GM23338 (cell line): Measurements from ENCODE around the gene FSIP1. TPM values are rescaled to one million over a fixed set of nuclear protein-coding genes. Genes with fewer than 3 reads are reported as not detected.

Source experiments
- ATAC-seq: fragments of 200-7000 bp; cut with Tn5 transposase; 3 replicates; pipeline ENCODE4 v1.9.1; 2020
- DNase-seq: peaks from one replicate; pipeline ENCODE4 v3.0.0-alpha.2; 2015; ENCODE audit warnings: low spot score
- H2AFZ ChIP-seq: fragments of 200-600 bp; sonication (generic); 2 replicates; pipeline ENCODE4 v1.8.0; 2016; ENCODE audit warnings: antibody characterized with exemption, mild to moderate bottlenecking, moderate library complexity
- H3F3A ChIP-seq: fragments of 200-600 bp; sonication (generic); replicated peaks from 2 replicates; pipeline ENCODE4 v1.8.0; 2017; ENCODE audit warnings: antibody characterized with exemption, mixed run types, low read depth
- H3K27ac ChIP-seq: fragments of 200-600 bp; sonication (generic); 2 replicates; pipeline ENCODE4 v1.6.1; 2016; ENCODE audit warnings: low read depth
- H3K27me3 ChIP-seq: fragments of 200-600 bp; sonication (generic); 2 replicates; pipeline ENCODE4 v1.8.0; 2016; ENCODE audit warnings: mild to moderate bottlenecking, mixed run types, moderate library complexity; ENCODE audit not compliant: insufficient read depth
- H3K36me3 ChIP-seq: fragments of 200-600 bp; sonication (generic); 2 replicates; pipeline ENCODE4 v1.8.0; 2016; ENCODE audit warnings: mild to moderate bottlenecking; ENCODE audit not compliant: insufficient read depth
- H3K4me1 ChIP-seq: fragments of 200-600 bp; sonication (generic); 2 replicates; pipeline ENCODE4 v1.8.0; 2016; ENCODE audit warnings: mild to moderate bottlenecking, moderate library complexity; ENCODE audit not compliant: insufficient read depth
- H3K4me2 ChIP-seq: fragments of 200-600 bp; sonication (generic); 2 replicates; pipeline ENCODE4 v1.7.1; 2017; ENCODE audit warnings: mixed run types
- H3K4me3 ChIP-seq: fragments of 200-600 bp; sonication (generic); 2 replicates; pipeline ENCODE4 v1.6.1; 2016; ENCODE audit warnings: mixed run types
- H3K79me2 ChIP-seq: fragments of 200-600 bp; sonication (generic); replicated peaks from 2 replicates; pipeline ENCODE4 v1.8.0; 2017; ENCODE audit warnings: mild to moderate bottlenecking; ENCODE audit not compliant: insufficient read depth
- H3K9me2 ChIP-seq: fragments of 200-600 bp; sonication (generic); 2 replicates; pipeline ENCODE4 v1.8.0; 2017; ENCODE audit not compliant: insufficient read depth
- H4K20me1 ChIP-seq: fragments of 200-600 bp; sonication (generic); replicated peaks from 2 replicates; pipeline ENCODE4 v1.8.0; 2017; ENCODE audit warnings: mild to moderate bottlenecking; ENCODE audit not compliant: insufficient read depth
- H3K27ac Mint-ChIP-seq: 2 replicates; pipeline ENCODE4 v1.8.0; 2020; ENCODE audit warnings: inconsistent platforms, mild to moderate bottlenecking, moderate library complexity, mixed read lengths
- H3K27me3 Mint-ChIP-seq: 3 replicates; pipeline ENCODE4 v1.8.0; 2022; ENCODE audit warnings: low read depth, mild to moderate bottlenecking, moderate library complexity, mixed read lengths, inconsistent platforms; ENCODE audit not compliant: insufficient read depth, poor library complexity
- H3K36me3 Mint-ChIP-seq: 3 replicates; pipeline ENCODE4 v1.8.0; 2021; ENCODE audit warnings: low read depth, mild to moderate bottlenecking, inconsistent platforms, moderate library complexity, mixed read lengths
- H3K4me1 Mint-ChIP-seq: 3 replicates; pipeline ENCODE4 v1.8.0; 2020; ENCODE audit warnings: mild to moderate bottlenecking, inconsistent platforms, mixed read lengths
- H3K4me3 Mint-ChIP-seq: 3 replicates; pipeline ENCODE4 v1.8.0; 2021; ENCODE audit warnings: moderate library complexity, mild to moderate bottlenecking, inconsistent platforms, mixed read lengths
- H3K9me3 Mint-ChIP-seq: 3 replicates; pipeline ENCODE4 v1.8.0; 2020; ENCODE audit warnings: moderate library complexity, mild to moderate bottlenecking, inconsistent platforms, mixed read lengths
- CREB1 ChIP-seq: fragments of 250-450 bp; sonication (Bioruptor Pico); IDR thresholded peaks from 2 replicates; pipeline ENCODE4 v1.5.0; 2020; ENCODE audit warnings: low read depth, mild to moderate bottlenecking, moderate library complexity
- EZH2 ChIP-seq: fragments of 200-600 bp; sonication (generic); IDR thresholded peaks from one replicate; pipeline ENCODE4 v1.8.0; 2017; ENCODE audit warnings: antibody characterized with exemption, mild to moderate bottlenecking, low read depth; ENCODE audit not compliant: unreplicated experiment
- EZH2phosphoT487 ChIP-seq: fragments of 200-600 bp; sonication (generic); IDR thresholded peaks from one replicate; pipeline ENCODE4 v1.8.1; 2018; ENCODE audit warnings: antibody characterized with exemption; ENCODE audit not compliant: unreplicated experiment
- JUNB ChIP-seq: IDR thresholded peaks from one replicate; pipeline ENCODE4 v1.6.1; 2016; ENCODE audit warnings: antibody characterized with exemption; ENCODE audit not compliant: unreplicated experiment
- NANOG ChIP-seq: IDR thresholded peaks from 2 replicates; pipeline ENCODE4 v1.6.1; 2016; ENCODE audit warnings: antibody characterized with exemption, borderline replicate concordance
- POLR2AphosphoS5 ChIP-seq: IDR thresholded peaks from 2 replicates; pipeline ENCODE4 v1.6.1; 2016; ENCODE audit warnings: antibody characterized with exemption, low read depth
- STAT1 ChIP-seq: IDR thresholded peaks from one replicate; pipeline ENCODE4 v1.6.1; 2016; ENCODE audit warnings: antibody characterized with exemption; ENCODE audit not compliant: unreplicated experiment
- ZNF114 ChIP-seq: fragments of 250-450 bp; sonication (Bioruptor Pico); IDR thresholded peaks from 2 replicates; pipeline ENCODE4 v1.5.0; 2020; ENCODE audit warnings: mild to moderate bottlenecking, moderate library complexity
- ZNF331 ChIP-seq: fragments of 250-450 bp; sonication (Bioruptor Pico); IDR thresholded peaks from 2 replicates; pipeline ENCODE4 v1.5.0; 2020; ENCODE audit warnings: low read depth, mild to moderate bottlenecking, moderate library complexity
- polyA plus RNA-seq: library from polyadenylated mRNA; unstranded; fragments of >200 nt; fragmentation: Nextera tagmentation; extraction: Ambion mirVana; gene quantifications from 2 replicates; pipeline ENCODE4 v1.2.1, GENCODE V29; 2016
- total RNA-seq: library from RNA; depleted of rRNA; stranded (reverse); fragments of >200 nt; shearing (Covaris generic); gene quantifications from 2 replicates; pipeline ENCODE4 v1.2.3, GENCODE V29; 2014
- TF ChIP-seq, protein P1 (sequence below), 2 experiments: fragments of 200-600 bp in 1 of 2; sonication (generic) in 1 of 2; conservative IDR thresholded peaks; 2 replicates each; pipeline versions ENCODE4 v1.5.1 to v1.6.1; 2016 to 2017; ENCODE audit warnings: antibody characterized with exemption in 2 of 2, low read depth in 2 of 2, mild to moderate bottlenecking in 2 of 2, moderate library complexity in 1 of 2
- TF ChIP-seq, protein P2 (sequence below): IDR thresholded peaks from 2 replicates; pipeline ENCODE4 v1.6.1; 2016; ENCODE audit warnings: antibody characterized with exemption
- TF ChIP-seq, protein P3 (sequence below): IDR thresholded peaks from one replicate; pipeline ENCODE4 v1.6.1; 2018; ENCODE audit warnings: antibody characterized with exemption; ENCODE audit not compliant: unreplicated experiment

The FSIP1 gene
- total and polyA plus RNA-seq, 2 experiments from 2014 or later = 0.92 to 2.1 TPM

DNA sequence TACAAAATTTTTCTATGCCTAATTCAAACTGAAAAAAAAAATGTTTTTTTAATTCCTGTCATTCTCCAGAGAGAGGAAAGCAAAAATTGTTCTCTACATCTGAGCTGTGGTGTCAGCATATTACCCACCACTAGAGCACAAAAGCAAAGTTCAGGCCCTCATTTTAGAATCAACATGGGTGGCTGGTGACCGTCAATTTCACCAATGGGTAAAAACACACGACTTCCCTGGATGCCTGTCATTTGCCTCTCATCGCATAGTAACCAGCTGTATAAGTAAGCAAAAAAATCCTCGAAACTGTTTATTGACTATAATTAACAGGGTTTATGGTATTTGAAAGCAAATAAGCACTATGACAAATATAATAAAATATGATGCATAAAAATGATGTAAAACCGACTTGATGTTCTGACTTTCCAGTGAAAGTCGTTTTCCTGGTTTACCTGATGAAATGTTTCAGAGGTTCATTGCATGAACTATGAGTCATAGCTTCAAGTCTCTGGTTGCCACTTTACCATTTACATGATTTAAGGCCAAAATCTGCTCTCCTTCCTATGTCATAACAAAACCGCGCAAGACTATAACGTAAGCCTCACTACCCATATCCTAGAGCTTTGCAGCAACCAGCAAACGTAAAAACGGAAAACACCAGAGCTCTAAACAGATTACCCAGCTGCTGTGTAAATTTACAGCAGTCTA lies 141.3 kb downstream of the FSIP1 start:
- peak; percentile 8 for DNase-seq
- TF ChIP-seq, protein P1, sequence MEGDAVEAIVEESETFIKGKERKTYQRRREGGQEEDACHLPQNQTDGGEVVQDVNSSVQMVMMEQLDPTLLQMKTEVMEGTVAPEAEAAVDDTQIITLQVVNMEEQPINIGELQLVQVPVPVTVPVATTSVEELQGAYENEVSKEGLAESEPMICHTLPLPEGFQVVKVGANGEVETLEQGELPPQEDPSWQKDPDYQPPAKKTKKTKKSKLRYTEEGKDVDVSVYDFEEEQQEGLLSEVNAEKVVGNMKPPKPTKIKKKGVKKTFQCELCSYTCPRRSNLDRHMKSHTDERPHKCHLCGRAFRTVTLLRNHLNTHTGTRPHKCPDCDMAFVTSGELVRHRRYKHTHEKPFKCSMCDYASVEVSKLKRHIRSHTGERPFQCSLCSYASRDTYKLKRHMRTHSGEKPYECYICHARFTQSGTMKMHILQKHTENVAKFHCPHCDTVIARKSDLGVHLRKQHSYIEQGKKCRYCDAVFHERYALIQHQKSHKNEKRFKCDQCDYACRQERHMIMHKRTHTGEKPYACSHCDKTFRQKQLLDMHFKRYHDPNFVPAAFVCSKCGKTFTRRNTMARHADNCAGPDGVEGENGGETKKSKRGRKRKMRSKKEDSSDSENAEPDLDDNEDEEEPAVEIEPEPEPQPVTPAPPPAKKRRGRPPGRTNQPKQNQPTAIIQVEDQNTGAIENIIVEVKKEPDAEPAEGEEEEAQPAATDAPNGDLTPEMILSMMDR (conservative IDR thresholded peaks at IDR 0.05; ENCODE audit: low read depth in 2 of 2) = 0 out of 4 replicates have a peak, but pooled peaks of 1 of the 2 experiments have one; percentile 11
- no peak for TF ChIP-seq POLR2AphosphoS5
- peaks cover 5% of the 10 kb centered on the region; the same call in 1 of the 2 replicates for H3K9me2 ChIP-seq
- H3K4me3 Mint-ChIP-seq = no peak overlapping the region
- H3K4me1 Mint-ChIP-seq = peaks cover 29% of the 10 kb centered on the region
- no peak overlapping the region for H2AFZ ChIP-seq
- H3K4me3 ChIP-seq = no peak overlapping the region
- no peaks in the 10 kb centered on the region for H4K20me1 ChIP-seq
- H3K4me1 ChIP-seq = no peaks in the 10 kb centered on the region
- no peak overlapping the region for H3K4me2 ChIP-seq
- H3K27ac ChIP-seq = no peak overlapping the region
- no peaks in the 10 kb centered on the region for H3F3A ChIP-seq
- no peaks in the 10 kb centered on the region for H3K27me3 ChIP-seq
- no peak for ATAC-seq
- H3K36me3 Mint-ChIP-seq = no peaks in the 10 kb centered on the region
- H3K27me3 Mint-ChIP-seq = peaks cover 3% of the 10 kb centered on the region
- H3K79me2 ChIP-seq = no peaks in the 10 kb centered on the region
- no peak overlapping the region for H3K27ac Mint-ChIP-seq
- H3K9me3 Mint-ChIP-seq = no peaks in the 10 kb centered on the region
- no peaks in the 10 kb centered on the region for H3K36me3 ChIP-seq

DNA sequence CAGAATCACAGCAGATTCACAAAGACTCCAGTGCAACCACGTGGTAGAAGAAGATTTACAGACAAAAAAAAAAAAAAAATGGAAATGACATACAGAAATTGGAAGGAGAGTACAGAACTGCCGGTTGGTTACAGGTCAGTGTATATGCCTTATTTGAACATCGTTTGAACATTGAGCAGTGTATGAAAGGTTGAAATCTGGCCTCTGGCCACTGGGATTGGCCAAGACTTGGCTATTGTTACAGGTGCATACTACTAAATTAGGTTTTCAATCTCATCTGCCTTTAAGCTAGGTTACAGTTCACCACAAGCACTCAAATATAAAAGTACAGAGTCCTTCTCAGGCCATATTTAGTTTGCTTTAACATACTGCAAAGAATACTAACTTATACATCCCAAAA lies 142.0 kb downstream of the FSIP1 start:
- H3K27ac ChIP-seq = no peak overlapping the region
- no peak for TF ChIP-seq EZH2
- TF ChIP-seq EZH2phosphoT487 = no peak
- TF ChIP-seq NANOG = no peak
- no peak for TF ChIP-seq STAT1
- TF ChIP-seq JUNB = no peak
- TF ChIP-seq ZNF331 (CRISPR knock-in tag) = no peak
- no peak for TF ChIP-seq CREB1 (CRISPR knock-in tag)
- TF ChIP-seq POLR2AphosphoS5 = no peak
- TF ChIP-seq, protein P2, sequence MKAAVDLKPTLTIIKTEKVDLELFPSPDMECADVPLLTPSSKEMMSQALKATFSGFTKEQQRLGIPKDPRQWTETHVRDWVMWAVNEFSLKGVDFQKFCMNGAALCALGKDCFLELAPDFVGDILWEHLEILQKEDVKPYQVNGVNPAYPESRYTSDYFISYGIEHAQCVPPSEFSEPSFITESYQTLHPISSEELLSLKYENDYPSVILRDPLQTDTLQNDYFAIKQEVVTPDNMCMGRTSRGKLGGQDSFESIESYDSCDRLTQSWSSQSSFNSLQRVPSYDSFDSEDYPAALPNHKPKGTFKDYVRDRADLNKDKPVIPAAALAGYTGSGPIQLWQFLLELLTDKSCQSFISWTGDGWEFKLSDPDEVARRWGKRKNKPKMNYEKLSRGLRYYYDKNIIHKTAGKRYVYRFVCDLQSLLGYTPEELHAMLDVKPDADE = no peak
- TF ChIP-seq, protein P3, sequence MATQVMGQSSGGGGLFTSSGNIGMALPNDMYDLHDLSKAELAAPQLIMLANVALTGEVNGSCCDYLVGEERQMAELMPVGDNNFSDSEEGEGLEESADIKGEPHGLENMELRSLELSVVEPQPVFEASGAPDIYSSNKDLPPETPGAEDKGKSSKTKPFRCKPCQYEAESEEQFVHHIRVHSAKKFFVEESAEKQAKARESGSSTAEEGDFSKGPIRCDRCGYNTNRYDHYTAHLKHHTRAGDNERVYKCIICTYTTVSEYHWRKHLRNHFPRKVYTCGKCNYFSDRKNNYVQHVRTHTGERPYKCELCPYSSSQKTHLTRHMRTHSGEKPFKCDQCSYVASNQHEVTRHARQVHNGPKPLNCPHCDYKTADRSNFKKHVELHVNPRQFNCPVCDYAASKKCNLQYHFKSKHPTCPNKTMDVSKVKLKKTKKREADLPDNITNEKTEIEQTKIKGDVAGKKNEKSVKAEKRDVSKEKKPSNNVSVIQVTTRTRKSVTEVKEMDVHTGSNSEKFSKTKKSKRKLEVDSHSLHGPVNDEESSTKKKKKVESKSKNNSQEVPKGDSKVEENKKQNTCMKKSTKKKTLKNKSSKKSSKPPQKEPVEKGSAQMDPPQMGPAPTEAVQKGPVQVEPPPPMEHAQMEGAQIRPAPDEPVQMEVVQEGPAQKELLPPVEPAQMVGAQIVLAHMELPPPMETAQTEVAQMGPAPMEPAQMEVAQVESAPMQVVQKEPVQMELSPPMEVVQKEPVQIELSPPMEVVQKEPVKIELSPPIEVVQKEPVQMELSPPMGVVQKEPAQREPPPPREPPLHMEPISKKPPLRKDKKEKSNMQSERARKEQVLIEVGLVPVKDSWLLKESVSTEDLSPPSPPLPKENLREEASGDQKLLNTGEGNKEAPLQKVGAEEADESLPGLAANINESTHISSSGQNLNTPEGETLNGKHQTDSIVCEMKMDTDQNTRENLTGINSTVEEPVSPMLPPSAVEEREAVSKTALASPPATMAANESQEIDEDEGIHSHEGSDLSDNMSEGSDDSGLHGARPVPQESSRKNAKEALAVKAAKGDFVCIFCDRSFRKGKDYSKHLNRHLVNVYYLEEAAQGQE = no peak
- TF ChIP-seq ZNF114 (CRISPR knock-in tag) = no peak

More for the DNA sequence above, 142.0 kb downstream of the FSIP1 start:
- H3K4me3 Mint-ChIP-seq = no peak overlapping the region
- Histone ChIP-seq H3K4me1 (no peaks in the 10 kb centered on the region), H3K27me3 (no peaks in the 10 kb centered on the region), H2AFZ (no peak overlapping the region), H3K36me3 (no peaks in the 10 kb centered on the region), H3K4me3 (no peak overlapping the region), H3K4me2 (no peak overlapping the region), H4K20me1 (no peaks in the 10 kb centered on the region), H3K79me2 (no peaks in the 10 kb centered on the region), H3F3A (no peaks in the 10 kb centered on the region), H3K9me2 (peaks cover 5% of the 10 kb centered on the region; the same call in 1 of the 2 replicates)
- ATAC-seq (no peak), DNase-seq (no peak)
- H3K4me1 Mint-ChIP-seq = peaks cover 29% of the 10 kb centered on the region
- peaks cover 3% of the 10 kb centered on the region for H3K27me3 Mint-ChIP-seq
- H3K36me3 Mint-ChIP-seq = no peaks in the 10 kb centered on the region
- no peaks in the 10 kb centered on the region for H3K9me3 Mint-ChIP-seq
- H3K27ac Mint-ChIP-seq = no peak overlapping the region
